GM12872 (cell line): ENCODE data around the gene PACC1.

Experiments used
- TF ChIP-seq, protein P1 (sequence below): IDR thresholded peaks from 3 replicates; pipeline ENCODE4 v1.5.1; 2011; ENCODE audit warnings: low read depth, mild to moderate bottlenecking, low read length, moderate library complexity; ENCODE audit not compliant: insufficient read depth

Gene PACC1

DNA sequence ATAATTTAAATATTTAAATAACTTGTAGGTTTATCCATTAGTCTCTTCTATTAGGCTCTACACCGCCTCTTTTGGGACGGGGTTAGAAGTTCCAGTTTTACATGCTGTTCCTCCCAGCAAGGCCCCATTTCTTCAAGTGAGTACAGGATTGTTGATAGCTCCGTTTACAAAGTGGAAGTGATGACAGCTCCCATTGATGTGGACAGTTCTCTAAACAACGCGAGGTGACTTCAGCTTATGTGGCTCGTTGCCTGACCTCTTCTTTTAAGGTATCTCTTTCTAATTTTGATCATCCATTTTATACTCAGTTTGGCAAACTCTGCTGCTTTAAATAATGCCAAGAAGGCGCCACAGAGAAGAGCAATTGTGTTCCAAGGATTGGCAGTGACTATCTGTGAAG lies 49.7 kb downstream of the PACC1 start:
- TF ChIP-seq, protein P1, sequence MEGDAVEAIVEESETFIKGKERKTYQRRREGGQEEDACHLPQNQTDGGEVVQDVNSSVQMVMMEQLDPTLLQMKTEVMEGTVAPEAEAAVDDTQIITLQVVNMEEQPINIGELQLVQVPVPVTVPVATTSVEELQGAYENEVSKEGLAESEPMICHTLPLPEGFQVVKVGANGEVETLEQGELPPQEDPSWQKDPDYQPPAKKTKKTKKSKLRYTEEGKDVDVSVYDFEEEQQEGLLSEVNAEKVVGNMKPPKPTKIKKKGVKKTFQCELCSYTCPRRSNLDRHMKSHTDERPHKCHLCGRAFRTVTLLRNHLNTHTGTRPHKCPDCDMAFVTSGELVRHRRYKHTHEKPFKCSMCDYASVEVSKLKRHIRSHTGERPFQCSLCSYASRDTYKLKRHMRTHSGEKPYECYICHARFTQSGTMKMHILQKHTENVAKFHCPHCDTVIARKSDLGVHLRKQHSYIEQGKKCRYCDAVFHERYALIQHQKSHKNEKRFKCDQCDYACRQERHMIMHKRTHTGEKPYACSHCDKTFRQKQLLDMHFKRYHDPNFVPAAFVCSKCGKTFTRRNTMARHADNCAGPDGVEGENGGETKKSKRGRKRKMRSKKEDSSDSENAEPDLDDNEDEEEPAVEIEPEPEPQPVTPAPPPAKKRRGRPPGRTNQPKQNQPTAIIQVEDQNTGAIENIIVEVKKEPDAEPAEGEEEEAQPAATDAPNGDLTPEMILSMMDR: no peak

DNA sequence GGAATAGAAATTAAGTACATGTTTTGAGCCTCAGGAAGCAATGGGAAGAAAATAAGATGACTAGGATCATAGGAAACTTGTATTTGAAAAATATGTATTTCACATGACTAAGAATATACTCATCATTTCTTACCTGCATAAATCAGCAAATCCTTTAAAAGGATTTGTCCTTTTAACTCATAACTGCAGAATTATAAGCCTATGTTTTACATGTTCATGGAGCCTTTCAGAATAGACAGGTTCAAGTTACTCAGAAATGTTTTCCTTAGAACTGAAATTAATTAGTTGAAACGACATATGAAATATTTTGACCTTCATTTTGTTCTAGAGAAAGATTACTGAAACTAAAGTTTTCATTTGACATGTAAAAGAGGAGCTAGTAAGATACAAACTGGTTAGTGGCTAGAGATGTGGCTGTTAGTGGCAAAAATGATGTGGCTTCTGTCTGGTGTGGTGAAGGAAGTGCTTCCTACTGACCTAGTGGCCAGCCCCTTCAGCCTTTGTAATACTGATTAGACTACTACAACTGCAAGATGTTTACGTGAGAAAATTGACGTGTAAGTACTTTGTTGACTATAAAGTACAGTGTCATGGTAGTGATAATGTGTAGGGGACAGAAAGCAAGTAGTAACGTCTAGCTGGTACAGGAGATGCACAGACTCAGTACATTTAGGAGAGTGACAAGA lies 54.7 kb downstream of the PACC1 start:
- TF ChIP-seq, protein P1: no peak

DNA sequence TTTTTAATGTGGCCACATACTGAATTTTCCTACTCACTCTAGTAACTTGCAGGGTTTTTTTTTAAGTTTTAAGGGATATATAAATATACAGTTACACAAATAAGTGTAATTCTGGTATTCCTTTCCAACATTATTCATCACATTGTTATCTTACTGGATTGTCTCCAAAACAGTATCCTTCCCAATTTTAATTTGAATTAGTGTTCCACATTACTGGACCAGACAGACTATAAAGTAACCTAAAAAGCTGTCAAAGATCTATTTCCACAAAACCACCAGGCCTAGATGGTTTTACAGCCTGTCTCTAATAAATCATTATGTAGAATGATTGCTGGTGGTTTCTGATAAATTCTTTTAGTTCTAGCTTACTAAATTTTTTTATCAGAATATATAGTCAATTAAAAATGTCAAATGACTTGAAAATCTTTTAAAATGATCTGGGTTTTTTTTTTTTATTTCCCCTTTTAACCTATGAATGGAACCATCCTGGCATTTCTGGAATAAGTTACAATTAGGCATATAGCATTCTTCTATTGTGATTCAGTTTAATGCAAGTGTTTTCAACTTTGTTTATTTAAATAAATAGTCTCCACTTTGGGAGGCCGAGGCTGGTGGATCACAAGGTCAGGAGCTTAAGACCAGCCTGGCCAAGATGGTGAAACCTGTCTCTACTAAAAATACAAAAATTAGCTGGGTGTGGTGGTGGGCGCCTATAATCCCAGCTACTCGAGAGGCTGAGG lies 59.3 kb downstream of the PACC1 start:
- TF ChIP-seq, protein P1: no peak

DNA sequence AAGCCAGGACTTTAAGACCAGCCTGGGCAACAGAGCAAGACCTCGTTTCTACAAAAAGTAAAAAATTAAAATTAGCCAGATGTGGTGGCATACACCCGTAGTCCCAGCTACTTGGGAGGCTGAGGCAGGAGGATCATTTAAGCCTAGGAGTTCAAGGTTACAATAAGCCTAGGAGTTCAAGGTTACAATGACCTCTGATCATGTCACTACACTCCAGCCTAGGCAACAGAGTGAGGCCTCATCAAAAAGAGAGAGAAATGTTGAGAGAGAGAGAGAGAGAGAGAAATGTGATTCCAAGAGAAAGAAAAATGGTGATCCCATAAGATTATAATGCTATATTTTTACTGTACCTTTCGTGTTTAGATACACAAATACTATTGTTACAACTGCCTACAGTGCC lies 60.2 kb downstream of the PACC1 start:
- TF ChIP-seq, protein P1: no peak

DNA sequence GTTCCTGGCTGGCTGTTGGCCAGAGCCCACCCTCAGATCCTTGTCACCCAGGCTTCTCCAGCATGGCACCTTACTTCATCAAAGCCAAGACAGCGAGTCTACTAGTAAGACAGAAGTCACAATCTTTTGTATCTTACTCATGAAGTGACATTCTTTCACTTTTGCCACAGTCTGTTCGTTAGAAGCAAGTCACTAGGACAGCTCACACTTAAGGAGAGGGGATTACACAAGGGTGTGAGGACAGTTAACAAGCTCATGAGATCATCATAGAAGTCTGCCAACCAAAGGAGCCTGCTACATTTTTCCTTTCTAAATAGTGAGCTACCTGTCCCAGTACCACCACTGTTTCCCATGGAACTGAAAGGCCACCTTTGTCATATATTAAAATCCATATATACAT lies 61.5 kb downstream of the PACC1 start:
- TF ChIP-seq, protein P1: no peak

DNA sequence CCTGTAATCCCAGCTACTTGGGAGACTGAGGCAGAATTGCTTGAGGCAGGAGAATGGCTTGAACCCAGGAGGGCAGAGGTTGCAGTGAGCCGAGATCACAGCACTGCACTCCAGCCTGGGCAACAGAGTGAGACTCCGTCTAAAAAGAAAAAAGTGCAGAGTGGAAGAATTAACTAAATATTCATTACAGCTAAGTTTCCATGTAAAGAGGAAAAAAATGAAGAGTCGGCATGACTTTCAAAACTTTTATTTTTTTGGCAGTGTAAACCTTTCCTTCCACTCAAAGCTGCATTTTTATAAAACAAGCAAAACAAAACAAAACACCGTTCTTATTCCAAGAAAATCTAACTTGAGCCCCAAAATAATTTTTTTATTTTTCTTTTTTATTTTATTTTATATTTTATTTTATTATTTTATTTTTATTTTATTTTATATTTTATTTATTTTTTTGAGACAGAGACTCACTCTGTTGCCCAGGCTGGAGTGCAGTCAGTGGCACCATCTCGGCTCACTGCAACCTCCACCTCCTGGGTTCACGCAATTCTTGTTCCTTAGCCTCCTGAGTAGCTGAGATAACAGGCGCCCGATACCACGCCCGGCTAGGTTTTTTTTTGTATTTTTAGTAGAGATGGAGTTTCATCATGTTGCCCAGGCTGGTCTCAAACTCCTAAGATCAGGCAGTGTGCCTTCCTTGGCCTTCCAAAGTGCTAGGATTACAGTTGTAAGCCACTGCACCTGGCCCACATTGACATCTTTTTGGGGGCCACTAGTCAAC lies 62.9 kb downstream of the PACC1 start:
- TF ChIP-seq, protein P1: no peak

DNA sequence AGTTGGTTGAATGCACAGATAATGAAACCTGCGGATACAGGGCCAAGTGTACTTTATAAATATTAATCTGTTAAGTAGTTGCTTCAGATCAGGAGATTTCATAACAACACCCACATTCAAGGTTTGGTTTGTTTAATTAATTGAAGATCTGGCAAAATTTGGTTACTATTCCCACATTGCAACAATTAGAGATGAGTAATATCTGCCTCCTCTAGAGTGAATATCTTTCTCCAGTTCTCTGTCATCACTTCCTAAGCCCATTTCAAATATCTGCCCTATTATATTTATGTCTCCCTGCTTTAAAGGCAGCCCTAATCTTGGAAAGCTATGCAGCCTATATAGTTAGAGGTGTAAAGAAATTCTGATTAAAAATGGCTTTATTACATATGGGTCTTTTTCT lies 68.1 kb downstream of the PACC1 start:
- TF ChIP-seq, protein P1: no peak
